Neural progenitor cell (in vitro differentiated cells): ENCODE results near the gene URI1. TPM values are rescaled to one million over a fixed set of nuclear protein-coding genes. Genes with fewer than 3 reads are reported as not detected.

ENCODE experiments used
- DNase-seq: peaks from one replicate; pipeline ENCODE4 v3.0.0-alpha.2; 2016; ENCODE audit warnings: low spot score
- H2AFZ ChIP-seq: fragments of 200-600 bp; sonication (generic); replicated peaks from 2 replicates; pipeline ENCODE4 v1.6.1; 2016; ENCODE audit warnings: antibody characterized with exemption
- H3F3A ChIP-seq: fragments of 200-600 bp; sonication (generic); 2 replicates; pipeline ENCODE4 v1.6.1; 2016; ENCODE audit warnings: antibody characterized with exemption, low read depth
- H3K27ac ChIP-seq: fragments of 200-600 bp; sonication (generic); 2 replicates; pipeline ENCODE4 v1.5.1; 2016; ENCODE audit warnings: mild to moderate bottlenecking
- H3K27me3 ChIP-seq: fragments of 200-600 bp; sonication (generic); 2 replicates; pipeline ENCODE4 v1.6.1; 2016; ENCODE audit warnings: mild to moderate bottlenecking, moderate library complexity
- H3K36me3 ChIP-seq: fragments of 200-600 bp; sonication (generic); 2 replicates; pipeline ENCODE4 v1.5.1; 2016
- H3K4me1 ChIP-seq: fragments of 200-600 bp; sonication (generic); 2 replicates; pipeline ENCODE4 v1.6.1; 2016; ENCODE audit warnings: mixed run types
- H3K4me2 ChIP-seq: fragments of 200-600 bp; sonication (generic); 2 replicates; pipeline ENCODE4 v1.6.1; 2016
- H3K4me3 ChIP-seq: fragments of 200-600 bp; sonication (generic); 2 replicates; pipeline ENCODE4 v1.5.1; 2016
- H3K79me2 ChIP-seq: fragments of 200-600 bp; sonication (generic); 2 replicates; pipeline ENCODE4 v1.6.1; 2016; ENCODE audit warnings: low read depth
- H3K9ac ChIP-seq: fragments of 200-600 bp; sonication (generic); 2 replicates; pipeline ENCODE4 v1.6.1; 2016
- H3K9me3 ChIP-seq: fragments of 200-600 bp; sonication (generic); 2 replicates; pipeline ENCODE4 v1.5.1; 2016; ENCODE audit warnings: low read depth
- H4K20me1 ChIP-seq: fragments of 200-600 bp; sonication (generic); 2 replicates; pipeline ENCODE4 v1.6.1; 2016; ENCODE audit warnings: low read depth
- H3K27ac Mint-ChIP-seq: 3 replicates; pipeline ENCODE4 v1.8.0; 2021; ENCODE audit warnings: mixed read lengths
- H3K27me3 Mint-ChIP-seq: 2 replicates; pipeline ENCODE4 v1.8.0; 2022; ENCODE audit warnings: low read depth, mild to moderate bottlenecking, inconsistent platforms, moderate library complexity, mixed read lengths; ENCODE audit not compliant: insufficient read depth
- H3K36me3 Mint-ChIP-seq: 3 replicates; pipeline ENCODE4 v1.8.0; 2021; ENCODE audit warnings: mixed read lengths
- H3K4me1 Mint-ChIP-seq: 3 replicates; pipeline ENCODE4 v1.8.0; 2021; ENCODE audit warnings: mixed read lengths
- H3K4me3 Mint-ChIP-seq: 3 replicates; pipeline ENCODE4 v1.8.0; 2021; ENCODE audit warnings: mild to moderate bottlenecking, moderate library complexity, mixed read lengths
- H3K9me3 Mint-ChIP-seq: 3 replicates; pipeline ENCODE4 v1.8.0; 2020; ENCODE audit warnings: mixed read lengths
- CTCF ChIP-seq: fragments of 200-600 bp; sonication (generic); IDR thresholded peaks from 2 replicates; pipeline ENCODE4 v1.5.1; 2017; ENCODE audit warnings: antibody characterized with exemption, mild to moderate bottlenecking
- EZH2 ChIP-seq: fragments of 200-600 bp; sonication (generic); IDR thresholded peaks from 2 replicates; pipeline ENCODE4 v1.6.1; 2017; ENCODE audit warnings: antibody characterized with exemption, mild to moderate bottlenecking, moderate library complexity
- EZH2phosphoT487 ChIP-seq: fragments of 200-600 bp; sonication (generic); IDR thresholded peaks from 2 replicates; pipeline ENCODE4 v1.6.1; 2017; ENCODE audit warnings: antibody characterized with exemption
- total RNA-seq: library from RNA; depleted of rRNA; stranded (reverse); fragments of >200 nt; gene quantifications from 2 replicates; pipeline ENCODE4 v1.2.3, GENCODE V29; 2015; ENCODE audit warnings: low replicate concordance

Gene URI1
- total RNA-seq, 1 donor from 2014 or later, result 94.7 TPM

GRCh38 chr19:29940971-29941585 lies 961 bp upstream of the URI1 start:
- peaks cover 12% of the 10 kb centered on the region for H3K4me1 Mint-ChIP-seq
- Histone ChIP-seq H3K9ac (no peak overlapping the region), H2AFZ (no peak overlapping the region), H3K4me1 (peaks cover 23% of the 10 kb centered on the region), H3K79me2 (peaks cover 37% of the 10 kb centered on the region), H3K4me2 (no peak overlapping the region), H3K36me3 (no peaks in the 10 kb centered on the region), H4K20me1 (peaks cover 31% of the 10 kb centered on the region), H3F3A (peaks cover 17% of the 10 kb centered on the region), H3K27ac (no peak overlapping the region), H3K9me3 (no peaks in the 10 kb centered on the region), H3K27me3 (peaks cover 12% of the 10 kb centered on the region), H3K4me3 (no peak overlapping the region)
- DNase-seq, result no peak
- H3K9me3 Mint-ChIP-seq, result peaks cover 16% of the 10 kb centered on the region
- no peak for TF ChIP-seq EZH2
- TF ChIP-seq CTCF, result no peak
- no peak for TF ChIP-seq EZH2phosphoT487
- no peak overlapping the region for H3K27ac Mint-ChIP-seq
- H3K27me3 Mint-ChIP-seq, result peaks cover 6% of the 10 kb centered on the region
- peak overlapping the region; percentile 91 for H3K4me3 Mint-ChIP-seq
- peaks cover 1% of the 10 kb centered on the region for H3K36me3 Mint-ChIP-seq

GRCh38 chr19:29942404-29943261 lies 594 bp downstream of the URI1 start:
- Histone ChIP-seq H3K27me3 (peaks cover 12% of the 10 kb centered on the region), H3K4me3 (peak overlapping the region; percentile 91), H4K20me1 (peaks cover 31% of the 10 kb centered on the region), H3K36me3 (no peaks in the 10 kb centered on the region), H3K9ac (peak overlapping the region; percentile 66), H3K4me2 (peak overlapping the region; percentile 79), H2AFZ (peak overlapping the region; percentile 92), H3K9me3 (no peaks in the 10 kb centered on the region), H3K79me2 (peaks cover 52% of the 10 kb centered on the region), H3K4me1 (peaks cover 23% of the 10 kb centered on the region), H3F3A (peaks cover 17% of the 10 kb centered on the region), H3K27ac (peak overlapping the region; percentile 62)
- H3K27ac Mint-ChIP-seq, result no peak overlapping the region
- peaks cover 2% of the 10 kb centered on the region for H3K27me3 Mint-ChIP-seq
- peaks cover 8% of the 10 kb centered on the region for H3K36me3 Mint-ChIP-seq
- DNase-seq, result peak; percentile 84
- TF ChIP-seq CTCF (peak; percentile 11), EZH2phosphoT487 (no peak), EZH2 (no peak)
- H3K4me1 Mint-ChIP-seq, result peaks cover 12% of the 10 kb centered on the region
- peaks cover 9% of the 10 kb centered on the region for H3K9me3 Mint-ChIP-seq
- H3K4me3 Mint-ChIP-seq, result peak overlapping the region; percentile 97

GRCh38 chr19:29943615-29944014 lies 1.6 kb downstream of the URI1 start:
- peaks cover 15% of the 10 kb centered on the region for H3K36me3 Mint-ChIP-seq
- peaks cover 4% of the 10 kb centered on the region for H3K27me3 Mint-ChIP-seq
- DNase-seq, result no peak
- H3K27ac ChIP-seq, result no peak overlapping the region
- no peaks in the 10 kb centered on the region for H3K9me3 ChIP-seq
- H3K9me3 Mint-ChIP-seq, result peaks cover 18% of the 10 kb centered on the region
- H3K27ac Mint-ChIP-seq, result no peak overlapping the region
- H2AFZ ChIP-seq, result no peak overlapping the region
- H3K79me2 ChIP-seq, result peaks cover 62% of the 10 kb centered on the region
- H3K9ac ChIP-seq, result no peak overlapping the region
- peak overlapping the region; percentile 91 for H3K4me3 ChIP-seq
- TF ChIP-seq EZH2 (no peak), CTCF (no peak), EZH2phosphoT487 (no peak)
- H3K4me1 ChIP-seq, result peaks cover 23% of the 10 kb centered on the region
- peak overlapping the region; percentile 97 for H3K4me3 Mint-ChIP-seq
- no peaks in the 10 kb centered on the region for H3K36me3 ChIP-seq
- peak overlapping the region; percentile 79 for H3K4me2 ChIP-seq
- H3K4me1 Mint-ChIP-seq, result peaks cover 12% of the 10 kb centered on the region
- H3F3A ChIP-seq, result peaks cover 17% of the 10 kb centered on the region
- peaks cover 31% of the 10 kb centered on the region for H4K20me1 ChIP-seq
- H3K27me3 ChIP-seq, result peaks cover 12% of the 10 kb centered on the region
